PC-9 (cell line): Measurements from ENCODE around the gene LMO4. TPM values are rescaled to one million over a fixed set of nuclear protein-coding genes. Genes with fewer than 3 reads are reported as not detected.

Source experiments
- BruUV-seq: library from RNA; stranded (reverse); fragments of 400-500 nt; replicated peaks from 2 replicates; lab custom pipeline; 2021; lab: Mats Ljungman, UMichigan
- CTCF ChIA-PET: fragments of 300-600 bp; sonication (Branson Sonifier 250); formaldehyde crosslinking; loops from one replicate; lab custom pipeline; 2022; ENCODE audit warnings: antibody characterized with exemption; lab: Charles Lee
- POLR2A ChIA-PET: fragments of 300-600 bp; sonication (Branson Sonifier 250); formaldehyde crosslinking; loops from one replicate; lab custom pipeline; 2022; ENCODE audit warnings: antibody characterized with exemption; ENCODE audit not compliant: unreplicated experiment; lab: Charles Lee
- DNase-seq, 2 experiments: peaks; one replicate each; pipeline versions ENCODE4 v3.0.0 to v3.0.0-alpha.2; 2015 to 2022; ENCODE audit warnings: mixed read lengths in 1 of 2
- H2AFZ ChIP-seq: fragments of 200-600 bp; sonication (generic); 2 replicates; pipeline ENCODE4 v1.8.1; 2017; ENCODE audit warnings: antibody characterized with exemption
- H3F3A ChIP-seq: fragments of 200-600 bp; sonication (generic); 2 replicates; pipeline ENCODE4 v1.8.1; 2017; ENCODE audit warnings: antibody characterized with exemption, mild to moderate bottlenecking, low read depth; ENCODE audit not compliant: insufficient read depth
- H3K27ac ChIP-seq: fragments of 200-600 bp; sonication (generic); 2 replicates; pipeline ENCODE4 v1.6.1; 2016; ENCODE audit warnings: mixed run types
- H3K27me3 ChIP-seq: fragments of 200-600 bp; sonication (generic); 2 replicates; pipeline ENCODE4 v1.6.1; 2016; ENCODE audit warnings: low read depth, mixed run types; ENCODE audit not compliant: insufficient read depth
- H3K36me3 ChIP-seq: fragments of 200-600 bp; sonication (generic); 2 replicates; pipeline ENCODE4 v1.6.1; 2016; ENCODE audit warnings: low read depth, mixed run types
- H3K4me1 ChIP-seq: fragments of 200-600 bp; sonication (generic); replicated peaks from 2 replicates; pipeline ENCODE4 v1.6.1; 2016; ENCODE audit warnings: mixed run types; ENCODE audit not compliant: insufficient read depth
- H3K4me2 ChIP-seq: fragments of 200-600 bp; sonication (generic); 2 replicates; pipeline ENCODE4 v1.6.1; 2017; ENCODE audit warnings: mixed run types
- H3K4me3 ChIP-seq: fragments of 200-600 bp; sonication (generic); 2 replicates; pipeline ENCODE4 v1.6.1; 2016; ENCODE audit warnings: mixed run types
- H3K79me2 ChIP-seq: fragments of 200-600 bp; sonication (generic); 2 replicates; pipeline ENCODE4 v1.6.1; 2017; ENCODE audit warnings: low read depth, mixed run types
- H3K9me2 ChIP-seq: fragments of 200-600 bp; sonication (generic); 2 replicates; pipeline ENCODE4 v1.8.1; 2017; ENCODE audit warnings: mild to moderate bottlenecking; ENCODE audit not compliant: insufficient read depth
- H3K9me3 ChIP-seq: fragments of 200-600 bp; sonication (generic); 2 replicates; pipeline ENCODE4 v1.8.1; 2016; ENCODE audit warnings: low read depth; ENCODE audit not compliant: insufficient read depth
- H4K20me1 ChIP-seq: fragments of 200-600 bp; sonication (generic); 2 replicates; pipeline ENCODE4 v1.8.1; 2017; ENCODE audit not compliant: insufficient read depth
- CTCF ChIP-seq: fragments of 200-600 bp; sonication (generic); conservative IDR thresholded peaks from 2 replicates; pipeline ENCODE4 v1.6.1; 2017; ENCODE audit warnings: mixed run types, antibody characterized with exemption, mild to moderate bottlenecking, moderate library complexity
- EZH2 ChIP-seq: fragments of 200-600 bp; sonication (generic); IDR thresholded peaks from 2 replicates; pipeline ENCODE4 v1.8.0; 2017; ENCODE audit warnings: antibody characterized with exemption, low read depth
- intact Hi-C: fragments of 100-400 bp; cut with micrococcal nuclease; formaldehyde crosslinking; loops from one replicate; pipeline ENCODE4 v1.10.0; 2022; ENCODE audit not compliant: unreplicated experiment
- total RNA-seq: library from RNA; stranded (reverse); gene quantifications from 2 replicates; pipeline ENCODE4 v1.2.3, GENCODE V29; 2021

The LMO4 gene
- total RNA-seq, 1 experiment from 2014 or later: 47.7 TPM

GRCh38 chr1:87329526-87330056, 911 bp downstream of the LMO4 start:
- Histone ChIP-seq H4K20me1 (peaks cover 39% of the 10 kb centered on the region), H3K4me1 (peaks cover 38% of the 10 kb centered on the region), H3K9me3 (no peaks in the 10 kb centered on the region), H2AFZ (peak overlapping the region; percentile 76), H3K27ac (peak overlapping the region; percentile 96), H3K36me3 (peaks cover 27% of the 10 kb centered on the region), H3K79me2 (peaks cover 56% of the 10 kb centered on the region), H3K9me2 (no peaks in the 10 kb centered on the region), H3K4me2 (peak overlapping the region; percentile 86), H3K27me3 (no peaks in the 10 kb centered on the region), H3K4me3 (peak overlapping the region; percentile 96), H3F3A (peaks cover 28% of the 10 kb centered on the region)
- ChIA-PET CTCF (interaction anchor here (0.6 to 0.7 kb wide), 6 partner anchors 22 to 1079 kb away, joined by 3 to 13 read pairs (median 3); no protein-coding TSS in a partner anchor), POLR2A (no interaction called here)
- no peak for DNase-seq
- no TSS peak for BruUV-seq
- intact Hi-C loops: loop anchor here (1.0 to 5.0 kb wide), 8 partner anchors 103 to 848 kb away; no protein-coding TSS in a partner anchor
- no peak for TF ChIP-seq CTCF
- TF ChIP-seq EZH2: no peak

GRCh38 chr1:87330057-87330884, 1.6 kb downstream of the LMO4 start:
- ChIA-PET POLR2A (interaction anchor here (0.6 kb wide), 1 partner anchor 597 kb away, joined by 4 read pairs; no protein-coding TSS in a partner anchor), CTCF (interaction anchor here (0.6 to 0.7 kb wide), 3 partner anchors 174 to 201 kb away, joined by 3 to 5 read pairs (median 3); no protein-coding TSS in a partner anchor)
- Histone ChIP-seq H3F3A (peaks cover 28% of the 10 kb centered on the region), H3K4me2 (peak overlapping the region; percentile 86), H3K27ac (peak overlapping the region; percentile 96), H3K79me2 (peaks cover 62% of the 10 kb centered on the region), H4K20me1 (peaks cover 41% of the 10 kb centered on the region), H3K27me3 (no peaks in the 10 kb centered on the region), H3K9me2 (no peaks in the 10 kb centered on the region), H3K4me1 (peaks cover 39% of the 10 kb centered on the region), H3K9me3 (no peaks in the 10 kb centered on the region), H3K4me3 (peak overlapping the region; percentile 96), H3K36me3 (peaks cover 28% of the 10 kb centered on the region), H2AFZ (no peak overlapping the region)
- TF ChIP-seq CTCF (no peak), EZH2 (no peak)
- intact Hi-C loops: loop anchor here (1.0 to 5.0 kb wide), 4 partner anchors 104 to 623 kb away; no protein-coding TSS in a partner anchor
- BruUV-seq: TSS peak; percentile 36
- DNase-seq: no peak

DNA sequence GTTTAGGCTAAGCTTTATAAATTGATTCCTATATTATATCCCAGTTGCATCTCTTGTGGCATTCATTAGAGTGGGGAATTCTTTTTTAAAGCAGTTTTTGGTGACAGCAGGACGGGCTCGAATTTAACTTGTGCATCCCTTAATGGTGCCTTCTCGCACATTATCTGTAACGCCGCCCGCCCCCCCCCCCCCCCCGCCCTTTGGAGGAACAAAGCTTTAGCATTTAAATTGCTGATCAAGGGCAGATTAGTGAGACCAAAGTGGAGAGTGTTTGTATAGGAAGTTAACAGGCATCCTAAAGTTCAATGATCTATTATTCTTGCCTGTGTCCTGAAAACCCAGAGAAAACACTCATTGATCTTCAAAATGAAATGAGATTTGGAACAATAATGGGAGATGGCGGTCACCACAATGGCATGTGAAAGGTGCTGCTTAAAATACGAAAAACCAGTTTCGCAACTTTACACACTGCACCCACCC, 2.2 kb downstream of the LMO4 start:
- ChIA-PET POLR2A (no interaction called here), CTCF (no interaction called here)
- Histone ChIP-seq H3K4me2 (peak overlapping the region; percentile 86), H3K4me3 (peak overlapping the region; percentile 96), H3K27ac (peak overlapping the region; percentile 96), H3K27me3 (no peaks in the 10 kb centered on the region), H3K9me3 (no peaks in the 10 kb centered on the region), H3K9me2 (no peaks in the 10 kb centered on the region), H3K79me2 (peaks cover 67% of the 10 kb centered on the region), H3F3A (peaks cover 28% of the 10 kb centered on the region), H3K4me1 (peaks cover 44% of the 10 kb centered on the region), H3K36me3 (peaks cover 32% of the 10 kb centered on the region), H2AFZ (0 out of 2 replicates have a peak overlapping the region, but pooled peaks have one; percentile 49), H4K20me1 (peaks cover 47% of the 10 kb centered on the region)
- peak in 1 of 2 experiments; percentile 90 for DNase-seq
- TF ChIP-seq CTCF (no peak), EZH2 (no peak)
- BruUV-seq: no TSS peak
- intact Hi-C loops: loop anchor here (1.0 to 5.0 kb wide), 4 partner anchors 105 to 622 kb away; no protein-coding TSS in a partner anchor
